GM12878 (cell line): ENCODE results near the gene STAT5B. TPM values are rescaled to one million over a fixed set of nuclear protein-coding genes. Genes with fewer than 3 reads are reported as not detected.

Experiments
- BCLAF1 ChIP-seq: fragments of 450-650 bp; IDR thresholded peaks from 2 replicates; pipeline ENCODE4 v1.6.1; 2017; ENCODE audit warnings: antibody characterized with exemption, mild to moderate bottlenecking, moderate library complexity
- CUX1 ChIP-seq: IDR thresholded peaks from 2 replicates; pipeline ENCODE4 v1.6.1; 2012; ENCODE audit warnings: improper control_type of control experiment, low read depth, low read length; ENCODE audit not compliant: insufficient replicate concordance
- FOS ChIP-seq: IDR thresholded peaks from 3 replicates; pipeline ENCODE4 v1.6.1; 2011; ENCODE audit warnings: borderline replicate concordance; ENCODE audit not compliant: insufficient read length; ENCODE audit errors: extremely low read depth
- GABPA ChIP-seq: IDR thresholded peaks from 2 replicates; pipeline ENCODE4 v1.6.1; 2014; ENCODE audit warnings: antibody characterized with exemption, low read depth, mild to moderate bottlenecking, inconsistent platforms
- GATAD2B ChIP-seq: fragments of 450-650 bp; conservative IDR thresholded peaks from 2 replicates; pipeline ENCODE4 v1.6.1; 2017; ENCODE audit warnings: low read depth, mild to moderate bottlenecking, moderate library complexity
- MEF2A ChIP-seq: IDR thresholded peaks from 2 replicates; pipeline ENCODE4 v1.6.1; 2011; ENCODE audit warnings: low read depth, mild to moderate bottlenecking, low read length, moderate library complexity; ENCODE audit not compliant: insufficient read depth
- PRDM15 ChIP-seq: fragments of 450-650 bp; formaldehyde crosslinking; IDR thresholded peaks from 2 replicates; pipeline ENCODE4 v1.4.0; 2020; ENCODE audit warnings: mild to moderate bottlenecking, moderate library complexity
- RAD51 ChIP-seq: fragments of 450-650 bp; IDR thresholded peaks from 2 replicates; pipeline ENCODE4 v1.6.1; 2016; ENCODE audit warnings: moderate library complexity, mild to moderate bottlenecking, inconsistent platforms
- SIN3A ChIP-seq: IDR thresholded peaks from 2 replicates; pipeline ENCODE4 v1.6.1; 2012; ENCODE audit warnings: low read depth, low read length, improper control_type of control experiment
- SUPT20H ChIP-seq: IDR thresholded peaks from 2 replicates; pipeline ENCODE4 v1.6.1; 2011; ENCODE audit warnings: low read depth, mild to moderate bottlenecking, low read length, moderate library complexity, borderline replicate concordance; ENCODE audit not compliant: control insufficient read depth
- ZNF274 ChIP-seq: IDR thresholded peaks from one replicate; pipeline ENCODE4 v1.8.0; 2011; ENCODE audit not compliant: insufficient read length, insufficient read depth
- polyA plus RNA-seq, 11 experiments: library from polyadenylated mRNA; depleted of rRNA in 4 of 11; unstranded in 6 of 11; stranded (reverse) in 5 of 11; fragments of >200 nt; fragmentation: Nextera tagmentation in 4 of 11; fragmentation: Illumina TruSeq in 1 of 11; extraction: Ambion mirVana in 4 of 11; extraction: Trizol in 1 of 11; gene quantifications; 1 replicate in 1 of 11; 2 replicates in 10 of 11; pipeline versions ENCODE4 v1.2.1 to v1.2.3, GENCODE V29; 2011 to 2016; ENCODE audit warnings: inconsistent platforms in 2 of 11, missing spikeins in 2 of 11, low read depth in 1 of 11
- total RNA-seq, 4 experiments: library from RNA; depleted of rRNA in 3 of 4; stranded (reverse); fragments of >200 nt in 3 of 4; fragmentation: Illumina TruSeq in 1 of 4; extraction: Trizol in 1 of 4; gene quantifications; 2 replicates each; pipeline versions ENCODE4 v1.2.1 to v1.2.3, GENCODE V29; 2013 to 2021
- TF ChIP-seq, protein P1 (sequence below): IDR thresholded peaks from 2 replicates; pipeline ENCODE4 v1.6.1; 2011; ENCODE audit warnings: low read depth, mild to moderate bottlenecking, low read length, moderate library complexity, borderline replicate concordance; ENCODE audit errors: extremely low read depth
- TF ChIP-seq, protein P2 (sequence below): IDR thresholded peaks from 2 replicates; pipeline ENCODE4 v1.6.1; 2011; ENCODE audit warnings: borderline replicate concordance, low read depth, mild to moderate bottlenecking, moderate library complexity, mixed read lengths, low read length; ENCODE audit not compliant: insufficient read depth; ENCODE audit errors: extremely low read length

The STAT5B gene
- total and polyA plus RNA-seq, 10 of the 15 experiments (the other 5 are each of a cell fraction or from before 2014, with no cell fraction given), result 11.0 to 69.6 (median 46.7) TPM

DNA sequence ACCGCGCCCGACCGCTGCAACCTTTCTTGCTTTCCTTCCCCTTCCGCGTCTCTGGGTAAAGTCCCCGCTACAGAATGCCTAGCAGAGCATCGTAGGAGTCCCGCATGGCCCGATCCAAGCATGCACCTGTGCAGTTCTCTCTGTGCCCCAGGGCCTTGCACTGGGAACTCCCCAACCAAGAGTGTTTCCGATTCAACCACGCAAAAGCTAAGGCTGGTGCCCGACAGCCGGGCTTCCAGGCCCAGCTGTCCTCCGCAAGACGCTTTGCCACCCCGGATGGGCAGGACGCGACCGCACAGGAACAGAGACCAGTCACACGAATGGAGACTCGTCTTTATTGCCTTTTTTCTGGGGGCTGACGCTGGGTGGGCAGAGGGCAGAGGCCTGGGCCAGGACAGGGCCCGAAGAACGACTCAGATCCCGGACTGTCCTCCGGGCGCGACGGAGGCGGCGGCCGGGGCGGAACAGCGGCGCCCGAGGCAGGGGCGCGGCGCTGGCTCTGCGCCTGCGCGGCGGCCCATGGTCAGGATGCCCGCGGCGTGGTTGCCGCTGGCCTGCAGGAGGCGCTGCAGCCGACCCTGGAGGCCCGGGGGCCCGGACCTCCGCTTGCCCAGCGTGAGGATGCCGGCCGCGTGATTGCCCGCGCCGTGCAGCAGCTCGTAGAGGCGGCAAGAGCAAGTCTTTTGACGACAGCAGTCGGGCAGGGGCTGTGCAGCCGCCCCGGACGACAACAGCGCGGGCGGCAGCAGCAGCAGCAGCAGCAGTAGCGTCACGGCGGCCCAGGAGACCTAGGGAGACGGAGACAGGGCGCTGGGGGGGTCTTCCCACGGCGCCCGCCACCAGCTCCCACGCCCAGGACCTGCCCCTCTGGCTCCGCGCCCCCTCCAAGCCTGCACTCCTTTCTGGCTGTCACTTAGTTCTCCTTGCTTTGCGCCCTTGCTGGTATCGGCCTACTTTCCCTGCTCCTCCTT lies 92.2 kb downstream of the STAT5B start (continued):
- TF ChIP-seq PRDM15 (CRISPR knock-in tag) (no peak), BCLAF1 (0 out of 2 replicates have a peak, but pooled peaks have one; percentile 20), GATAD2B (peak; percentile 84), FOS (no peak), ZNF274 (no peak), SUPT20H (no peak), GABPA (no peak), CUX1 (no peak), RAD51 (no peak), SIN3A (peak; percentile 86), MEF2A (no peak)
- TF ChIP-seq, protein P1, sequence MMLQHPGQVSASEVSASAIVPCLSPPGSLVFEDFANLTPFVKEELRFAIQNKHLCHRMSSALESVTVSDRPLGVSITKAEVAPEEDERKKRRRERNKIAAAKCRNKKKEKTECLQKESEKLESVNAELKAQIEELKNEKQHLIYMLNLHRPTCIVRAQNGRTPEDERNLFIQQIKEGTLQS, result 0 out of 2 replicates have a peak, but pooled peaks have one; percentile 11
- TF ChIP-seq, protein P2, sequence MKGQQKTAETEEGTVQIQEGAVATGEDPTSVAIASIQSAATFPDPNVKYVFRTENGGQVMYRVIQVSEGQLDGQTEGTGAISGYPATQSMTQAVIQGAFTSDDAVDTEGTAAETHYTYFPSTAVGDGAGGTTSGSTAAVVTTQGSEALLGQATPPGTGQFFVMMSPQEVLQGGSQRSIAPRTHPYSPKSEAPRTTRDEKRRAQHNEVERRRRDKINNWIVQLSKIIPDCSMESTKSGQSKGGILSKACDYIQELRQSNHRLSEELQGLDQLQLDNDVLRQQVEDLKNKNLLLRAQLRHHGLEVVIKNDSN, result no peak
